Smooth muscle cell (in vitro differentiated cells): Measurements from ENCODE around the gene MIGA2. TPM values are rescaled to one million over a fixed set of nuclear protein-coding genes. Genes with fewer than 3 reads are reported as not detected.

Experiments
- DNase-seq: peaks from one replicate; lab custom pipeline; 2025; ENCODE audit not compliant: unreplicated experiment; lab: John Stamatoyannopoulos, UW
- H2AFZ ChIP-seq: fragments of 200-600 bp; sonication (generic); 2 replicates; pipeline ENCODE4 v1.6.0; 2016; ENCODE audit warnings: antibody characterized with exemption, low read depth, mild to moderate bottlenecking
- H3F3A ChIP-seq: fragments of 200-600 bp; sonication (generic); 2 replicates; pipeline ENCODE4 v1.6.0; 2017; ENCODE audit warnings: antibody characterized with exemption, low read depth
- H3K27ac ChIP-seq: fragments of 200-600 bp; sonication (generic); 2 replicates; pipeline ENCODE4 v1.5.1; 2016; ENCODE audit warnings: low read depth, mild to moderate bottlenecking
- H3K27me3 ChIP-seq: fragments of 200-600 bp; sonication (generic); 2 replicates; pipeline ENCODE4 v1.6.1; 2016; ENCODE audit warnings: low read depth, mild to moderate bottlenecking
- H3K36me3 ChIP-seq: fragments of 200-600 bp; sonication (generic); 2 replicates; pipeline ENCODE4 v1.5.1; 2016; ENCODE audit warnings: low read depth
- H3K4me1 ChIP-seq: fragments of 200-600 bp; sonication (generic); 2 replicates; pipeline ENCODE4 v1.5.1; 2016; ENCODE audit warnings: low read depth
- H3K4me2 ChIP-seq: fragments of 200-600 bp; sonication (generic); 2 replicates; pipeline ENCODE4 v1.6.0; 2016; ENCODE audit warnings: mild to moderate bottlenecking
- H3K4me3 ChIP-seq: fragments of 200-600 bp; sonication (generic); 2 replicates; pipeline ENCODE4 v1.5.1; 2016; ENCODE audit warnings: mild to moderate bottlenecking
- H3K79me2 ChIP-seq: fragments of 200-600 bp; sonication (generic); 2 replicates; pipeline ENCODE4 v1.6.0; 2016; ENCODE audit warnings: low read depth, mild to moderate bottlenecking
- H3K9ac ChIP-seq: fragments of 200-600 bp; sonication (generic); 2 replicates; pipeline ENCODE4 v1.6.0; 2016; ENCODE audit warnings: low read depth
- H3K9me3 ChIP-seq: fragments of 200-600 bp; sonication (generic); replicated peaks from 2 replicates; pipeline ENCODE4 v1.5.1; 2016; ENCODE audit warnings: low read depth
- H4K20me1 ChIP-seq: fragments of 200-600 bp; sonication (generic); 2 replicates; pipeline ENCODE4 v1.6.0; 2016; ENCODE audit warnings: low read depth
- CTCF ChIP-seq: fragments of 200-600 bp; sonication (generic); IDR thresholded peaks from 2 replicates; pipeline ENCODE4 v1.5.1; 2017; ENCODE audit warnings: borderline replicate concordance, mild to moderate bottlenecking, antibody characterized with exemption; ENCODE audit not compliant: insufficient read depth, poor library complexity, severe bottlenecking
- WGBS: methylation state at CpG from one replicate; pipeline ENCODE4 v1.1.7; 2016; ENCODE audit warnings: low lambda C conversion rate; 5-methylcytosine and 5-hydroxymethylcytosine counted together
- polyA plus RNA-seq: library from polyadenylated mRNA; unstranded; fragments of >200 nt; fragmentation: Nextera tagmentation; extraction: Ambion mirVana; gene quantifications from 2 replicates; pipeline ENCODE4 v1.2.1, GENCODE V29; 2016
- total RNA-seq: library from RNA; depleted of rRNA; stranded (reverse); fragments of >200 nt; gene quantifications from 2 replicates; pipeline ENCODE4 v1.2.3, GENCODE V29; 2014

MIGA2 gene
- total and polyA plus RNA-seq, 2 experiments from 2014 or later = 18.1 to 21.6 TPM

- 92% methylated on average over 7 of the region's 7 CpGs for WGBS
Observed at GRCh38 chr9:129101279-129101678, 64.9 kb downstream of the MIGA2 start.

GRCh38 chr9:129102095-129102525, 65.7 kb downstream of the MIGA2 start:
- TF ChIP-seq CTCF = no peak
- Histone ChIP-seq H3K4me3 (no peak overlapping the region), H3K9me3 (no peaks in the 10 kb centered on the region), H4K20me1 (peaks cover 4% of the 10 kb centered on the region), H3K79me2 (no peaks in the 10 kb centered on the region), H3K9ac (no peak overlapping the region), H3K27ac (no peak overlapping the region), H3K4me2 (no peak overlapping the region), H2AFZ (no peak overlapping the region), H3K27me3 (no peaks in the 10 kb centered on the region), H3F3A (no peaks in the 10 kb centered on the region), H3K4me1 (no peaks in the 10 kb centered on the region), H3K36me3 (no peaks in the 10 kb centered on the region)
- DNase-seq = no peak
- 92% methylated on average over 12 of the region's 13 CpGs for WGBS

More at GRCh38 chr9:129101279-129101678, 64.9 kb downstream of the MIGA2 start:
- Histone ChIP-seq H3K27me3 (no peaks in the 10 kb centered on the region), H2AFZ (no peak overlapping the region), H3K4me3 (no peak overlapping the region), H3K4me1 (no peaks in the 10 kb centered on the region), H3K36me3 (no peaks in the 10 kb centered on the region), H3K27ac (no peak overlapping the region), H3F3A (no peaks in the 10 kb centered on the region), H4K20me1 (peaks cover 4% of the 10 kb centered on the region), H3K4me2 (no peak overlapping the region), H3K9ac (no peak overlapping the region), H3K9me3 (no peaks in the 10 kb centered on the region), H3K79me2 (no peaks in the 10 kb centered on the region)
- no peak for TF ChIP-seq CTCF
- DNase-seq = no peak

- H3K9ac ChIP-seq = no peak overlapping the region
- no peaks in the 10 kb centered on the region for H3F3A ChIP-seq
- H3K4me2 ChIP-seq = no peak overlapping the region
- H3K4me1 ChIP-seq = no peaks in the 10 kb centered on the region
- no peak overlapping the region for H3K27ac ChIP-seq
- no peak overlapping the region for H3K4me3 ChIP-seq
- H3K9me3 ChIP-seq = no peaks in the 10 kb centered on the region
- H4K20me1 ChIP-seq = peaks cover 4% of the 10 kb centered on the region
- H2AFZ ChIP-seq = no peak overlapping the region
- no peak for DNase-seq
- H3K36me3 ChIP-seq = no peaks in the 10 kb centered on the region
- no peaks in the 10 kb centered on the region for H3K79me2 ChIP-seq
- 56% methylated on average over 14 of the region's 14 CpGs for WGBS
- no peaks in the 10 kb centered on the region for H3K27me3 ChIP-seq
- peak; percentile 46 for TF ChIP-seq CTCF
Observed at GRCh38 chr9:129102791-129103594, 66.6 kb downstream of the MIGA2 start.

GRCh38 chr9:129103595-129103965, 67.2 kb downstream of the MIGA2 start:
- no peak for DNase-seq

More at GRCh38 chr9:129103595-129103965, 67.2 kb downstream of the MIGA2 start:
- Histone ChIP-seq H3K79me2 (no peaks in the 10 kb centered on the region), H3K27me3 (no peaks in the 10 kb centered on the region), H3K27ac (no peak overlapping the region), H3K4me1 (no peaks in the 10 kb centered on the region), H3F3A (no peaks in the 10 kb centered on the region), H3K4me2 (no peak overlapping the region), H3K9ac (no peak overlapping the region), H4K20me1 (peaks cover 4% of the 10 kb centered on the region), H2AFZ (no peak overlapping the region), H3K4me3 (no peak overlapping the region), H3K36me3 (no peaks in the 10 kb centered on the region), H3K9me3 (no peaks in the 10 kb centered on the region)
- WGBS = 94% methylated on average over 4 of the region's 4 CpGs
- no peak for TF ChIP-seq CTCF
